D721Med (cell line): Measurements from ENCODE around the gene EEPD1.

Experiments used
- DNase-seq: peaks from one replicate; pipeline ENCODE4 v3.0.0; 2011; ENCODE audit warnings: low spot score; ENCODE audit not compliant: insufficient read length
- FAIRE-seq: peaks from 2 replicates; lab custom pipeline; 2011; peaks lifted over from hg19 to GRCh38; lab: Jason Lieb, UNC
- CTCF ChIP-seq: IDR thresholded peaks from 2 replicates; pipeline ENCODE4 v1.5.1; 2012; ENCODE audit warnings: mild to moderate bottlenecking, control low read depth; ENCODE audit not compliant: insufficient read depth; ENCODE audit errors: missing control alignments

Gene EEPD1

GRCh38 chr7:36283181-36283580, 130.1 kb downstream of the EEPD1 start:
- no peak for TF ChIP-seq CTCF
- no peak for FAIRE-seq

GRCh38 chr7:36283711-36284130, 130.7 kb downstream of the EEPD1 start:
- no peak for TF ChIP-seq CTCF
- DNase-seq (no peak), FAIRE-seq (no peak)

More at GRCh38 chr7:36283181-36283580, 130.1 kb downstream of the EEPD1 start:
- no peak for DNase-seq

- peak; percentile 19 for TF ChIP-seq CTCF
- DNase-seq (no peak), FAIRE-seq (no peak)
Measured at GRCh38 chr7:36284456-36285090, 131.5 kb downstream of the EEPD1 start.

GRCh38 chr7:36285276-36285675, 132.2 kb downstream of the EEPD1 start:
- no peak for FAIRE-seq
- TF ChIP-seq CTCF: no peak
- DNase-seq: no peak

DNA sequence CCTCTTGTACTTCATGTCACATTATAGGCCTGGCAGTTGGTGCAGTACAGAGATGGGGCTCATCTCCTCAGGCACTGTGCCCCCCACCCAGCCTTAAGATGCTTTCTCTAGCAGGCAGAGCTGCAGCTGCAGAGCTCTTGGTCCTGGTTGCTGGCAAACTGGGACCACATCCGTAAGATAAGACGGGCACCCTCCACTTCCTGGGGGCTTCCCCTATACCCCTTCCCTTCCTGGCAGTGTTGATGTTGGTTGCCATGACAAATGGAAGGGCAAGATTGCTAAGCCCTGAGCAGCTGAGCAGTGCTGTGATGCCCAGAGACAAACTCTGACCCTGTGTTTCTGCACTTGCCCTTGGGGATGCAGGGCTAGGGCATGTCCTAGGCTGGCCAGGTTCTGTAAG, 133.2 kb downstream of the EEPD1 start:
- FAIRE-seq: no peak
- no peak for TF ChIP-seq CTCF
- no peak for DNase-seq

DNA sequence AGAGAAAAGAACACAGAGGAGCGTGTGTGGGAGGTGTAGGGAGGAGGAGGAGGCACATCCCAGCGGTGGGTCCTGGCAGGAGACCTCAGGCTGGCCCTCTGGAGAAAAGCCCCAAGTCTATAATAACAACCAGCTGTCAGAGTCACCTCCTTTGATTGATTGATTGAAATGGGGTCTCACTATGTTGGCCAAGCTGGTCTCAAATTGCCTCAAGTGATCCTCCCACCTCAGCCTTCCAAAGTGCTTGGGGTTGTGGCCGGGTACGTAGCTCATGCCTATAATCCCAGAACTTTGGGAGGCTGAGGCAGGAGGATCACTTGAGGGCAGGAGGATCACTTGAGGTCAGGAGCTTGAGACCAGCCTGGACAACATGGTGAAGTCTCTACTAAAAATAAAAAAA, 133.6 kb downstream of the EEPD1 start:
- no peak for TF ChIP-seq CTCF
- FAIRE-seq (no peak), DNase-seq (no peak)
